Adrenal gland (tissue), 12 donors: ENCODE data around the gene RAB34. TPM values are rescaled to one million over a fixed set of nuclear protein-coding genes. Genes with fewer than 3 reads are reported as not detected.

Experiments used
- DNase-seq, 7 donors: peaks; one replicate each; pipeline ENCODE4 v3.0.0-alpha.2; 2019 to 2020
- H3K27ac ChIP-seq, 5 donors: fragments of 200-600 bp; sonication (generic) in 4 of 5; 1 replicate in 3 of 5; 2 replicates in 2 of 5; pipeline versions ENCODE4 v1.5.1 to v1.8.0; 2016 to 2020; ENCODE audit warnings: mild to moderate bottlenecking in 1 of 5
- H3K27me3 ChIP-seq: fragments of 200-600 bp; 2 replicates; pipeline ENCODE4 v1.8.0; 2021
- H3K36me3 ChIP-seq, 2 donors: fragments of 200-600 bp; replicated peaks in 1 of 2; 1 replicate in 1 of 2; 2 replicates in 1 of 2; pipeline versions ENCODE4 v1.5.1 to v1.8.0; 2018 to 2022
- H3K4me1 ChIP-seq, 2 donors: fragments of 200-600 bp; replicated peaks in 1 of 2; 1 replicate in 1 of 2; 2 replicates in 1 of 2; pipeline versions ENCODE4 v1.5.1 to v1.8.0; 2018 to 2021
- H3K4me3 ChIP-seq, 4 donors: fragments of 200-600 bp; sonication (generic) in 3 of 4; one replicate each; pipeline ENCODE4 v1.5.1; 2016 to 2018
- H3K9me3 ChIP-seq, 3 donors: fragments of 200-600 bp; sonication (generic) in 1 of 3; replicated peaks in 1 of 3; 1 replicate in 2 of 3; 2 replicates in 1 of 3; pipeline versions ENCODE4 v1.5.1 to v1.8.0; 2016 to 2021
- POLR2A ChIP-seq, 2 donors: fragments of 450-650 bp; IDR thresholded peaks; one replicate each; pipeline ENCODE4 v1.6.1; 2017; ENCODE audit warnings: antibody characterized with exemption in 2 of 2, mild to moderate bottlenecking in 2 of 2, moderate library complexity in 1 of 2
- WGBS, 4 donors: extraction: QIAGEN DNeasy Blood & Tissue Kit in 2 of 4; methylation state at CpG; one replicate each; pipeline versions ENCODE4 v1.1.5 to v1.1.7; 2013 to 2017; 5-methylcytosine and 5-hydroxymethylcytosine counted together
- intact Hi-C, 2 donors: fragments of 100-400 bp; cut with DNase I; formaldehyde crosslinking; loops; one replicate each; pipeline versions ENCODE4 v1.14.1 to v1.15.0; 2022 to 2023
- polyA plus RNA-seq, 3 donors: library from polyadenylated mRNA; stranded (reverse); fragments of 200-250 nt in 2 of 3; fragments of 350-450 nt in 1 of 3; fragmentation: Illumina TruSeq in 1 of 3; extraction: RNeasy Lipid Tissue Mini Kit (QIAGEN cat#74804) in 1 of 3; gene quantifications; one replicate each; pipeline ENCODE4 v1.2.3, GENCODE V29; 2013 to 2014
- total RNA-seq, 9 donors: library from RNA; depleted of rRNA in 4 of 9; stranded (reverse); fragments of >200 nt in 4 of 9; fragments of 120-200 nt in 1 of 9; fragmentation: NEBNext Ultra II Directional in 1 of 9; extraction: Animal tissue kit (Norgen Biotek cat#: 25700) in 1 of 9; gene quantifications; one replicate each; pipeline versions ENCODE4 v1.1.0 to v1.2.4, GENCODE V29; 2013 to 2023
- TF ChIP-seq, protein P1 (sequence below), 6 experiments: fragments of 450-650 bp in 4 of 6; fragments of 200-600 bp in 2 of 6; sonication (generic) in 1 of 6; IDR thresholded peaks; 1 replicate in 5 of 6; 2 replicates in 1 of 6; pipeline versions ENCODE4 v1.5.1 to v1.8.0; 2016 to 2021; ENCODE audit warnings: antibody characterized with exemption in 6 of 6, mild to moderate bottlenecking in 2 of 6, moderate library complexity in 1 of 6
- donor health status: healthy with polysubstance abuse.
- donor health status: Bipolar disorder and iron deficiency.
- donor health status: DM: yes; HTN: yes; CAD: no.
- donor health status: DM: no; HTN: no; CAD: no.
- donor health status: DM: no; HTN: no; CAD: no.
- donor health status: DM: yes; HTN: yes; CAD: no.

The RAB34 gene
- total and polyA plus RNA-seq, 12 donors: 111 to 332 (median 146) TPM

DNA sequence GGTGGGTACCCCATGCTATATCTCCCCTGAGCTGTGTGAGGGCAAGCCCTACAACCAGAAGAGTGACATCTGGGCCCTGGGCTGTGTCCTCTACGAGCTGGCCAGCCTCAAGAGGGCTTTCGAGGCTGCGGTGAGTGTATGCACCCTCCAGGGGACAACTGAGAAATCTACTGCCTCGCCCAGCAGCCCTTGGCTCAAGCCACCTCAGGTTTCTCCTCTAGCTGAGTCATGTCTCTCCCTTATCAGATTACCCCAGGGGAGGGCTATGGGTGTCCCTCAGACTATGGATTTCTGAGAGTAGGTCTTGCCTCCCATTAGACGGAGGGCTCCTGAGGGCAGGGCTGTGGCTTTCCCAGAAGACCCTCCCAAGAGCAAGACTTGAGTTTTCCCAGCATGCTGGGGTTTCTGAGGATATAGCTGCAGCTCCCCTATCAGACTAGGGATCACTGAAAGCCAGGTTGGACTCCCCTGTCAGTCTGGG is 17.6 kb upstream of the RAB34 start:
- Histone ChIP-seq H3K27ac (no peak overlapping the region), H3K4me1 (no peaks in the 10 kb centered on the region), H3K4me3 (no peak overlapping the region), H3K9me3 (no peaks in the 10 kb centered on the region), H3K36me3 (no peaks in the 10 kb centered on the region), H3K27me3 (no peaks in the 10 kb centered on the region)
- no peak for TF ChIP-seq POLR2A (IDR thresholded peaks at IDR 0.05)
- TF ChIP-seq, protein P1, sequence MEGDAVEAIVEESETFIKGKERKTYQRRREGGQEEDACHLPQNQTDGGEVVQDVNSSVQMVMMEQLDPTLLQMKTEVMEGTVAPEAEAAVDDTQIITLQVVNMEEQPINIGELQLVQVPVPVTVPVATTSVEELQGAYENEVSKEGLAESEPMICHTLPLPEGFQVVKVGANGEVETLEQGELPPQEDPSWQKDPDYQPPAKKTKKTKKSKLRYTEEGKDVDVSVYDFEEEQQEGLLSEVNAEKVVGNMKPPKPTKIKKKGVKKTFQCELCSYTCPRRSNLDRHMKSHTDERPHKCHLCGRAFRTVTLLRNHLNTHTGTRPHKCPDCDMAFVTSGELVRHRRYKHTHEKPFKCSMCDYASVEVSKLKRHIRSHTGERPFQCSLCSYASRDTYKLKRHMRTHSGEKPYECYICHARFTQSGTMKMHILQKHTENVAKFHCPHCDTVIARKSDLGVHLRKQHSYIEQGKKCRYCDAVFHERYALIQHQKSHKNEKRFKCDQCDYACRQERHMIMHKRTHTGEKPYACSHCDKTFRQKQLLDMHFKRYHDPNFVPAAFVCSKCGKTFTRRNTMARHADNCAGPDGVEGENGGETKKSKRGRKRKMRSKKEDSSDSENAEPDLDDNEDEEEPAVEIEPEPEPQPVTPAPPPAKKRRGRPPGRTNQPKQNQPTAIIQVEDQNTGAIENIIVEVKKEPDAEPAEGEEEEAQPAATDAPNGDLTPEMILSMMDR (IDR thresholded peaks at IDR 0.05): no peak
- no peak for DNase-seq
- intact Hi-C loops: no loop called here
- WGBS, 4 donors: 60 to 85% (median 71%) methylated on average over 4 to 5 of the region's 5 CpGs

DNA sequence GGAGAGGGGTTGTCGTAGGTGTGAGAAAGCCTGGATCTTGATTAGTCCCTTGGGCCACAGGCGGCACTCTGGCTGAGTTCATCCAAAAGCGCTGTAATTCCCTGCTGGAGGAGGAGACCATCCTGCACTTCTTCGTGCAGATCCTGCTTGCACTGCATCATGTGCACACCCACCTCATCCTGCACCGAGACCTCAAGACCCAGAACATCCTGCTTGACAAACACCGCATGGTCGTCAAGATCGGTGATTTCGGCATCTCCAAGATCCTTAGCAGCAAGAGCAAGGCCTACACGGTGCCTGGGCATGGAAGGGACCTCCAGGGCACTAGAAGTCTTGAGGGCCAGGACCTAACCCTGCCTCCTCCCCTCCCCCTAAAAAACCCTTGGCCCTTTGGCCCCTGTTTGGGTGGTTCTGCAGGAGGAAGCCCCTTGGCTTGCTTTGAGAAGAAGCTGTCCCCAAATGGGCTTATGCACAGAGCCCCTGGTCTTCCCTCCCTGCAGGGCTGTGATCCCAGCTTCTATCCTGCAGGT is 17.1 kb upstream of the RAB34 start:
- H3K36me3 ChIP-seq: no peaks in the 10 kb centered on the region
- no peaks in the 10 kb centered on the region for H3K4me1 ChIP-seq
- H3K9me3 ChIP-seq: no peaks in the 10 kb centered on the region
- intact Hi-C loops: no loop called here
- no peak overlapping the region for H3K4me3 ChIP-seq
- TF ChIP-seq, protein P1 (IDR thresholded peaks at IDR 0.05): no peak
- TF ChIP-seq POLR2A (IDR thresholded peaks at IDR 0.05): no peak
- H3K27me3 ChIP-seq: no peaks in the 10 kb centered on the region
- DNase-seq: no peak
- H3K27ac ChIP-seq: no peak overlapping the region
- WGBS, 4 donors: 89 to 99% (median 92%) methylated on average over 6 to 10 of the region's 10 CpGs

- WGBS, 4 donors: 84 to 88% (median 85%) methylated on average over 1 of the region's 1 CpG
- no peaks in the 10 kb centered on the region for H3K36me3 ChIP-seq
- no peak overlapping the region for H3K27ac ChIP-seq
- no peaks in the 10 kb centered on the region for H3K4me1 ChIP-seq
- H3K9me3 ChIP-seq: no peaks in the 10 kb centered on the region
- H3K27me3 ChIP-seq: no peaks in the 10 kb centered on the region
- intact Hi-C loops: no loop called here
- TF ChIP-seq, protein P1 (IDR thresholded peaks at IDR 0.05): no peak
- TF ChIP-seq POLR2A (IDR thresholded peaks at IDR 0.05): no peak
- no peak for DNase-seq
- no peak overlapping the region for H3K4me3 ChIP-seq
Observed at GRCh38 chr17:28733346-28733745, 15.7 kb upstream of the RAB34 start.

DNA sequence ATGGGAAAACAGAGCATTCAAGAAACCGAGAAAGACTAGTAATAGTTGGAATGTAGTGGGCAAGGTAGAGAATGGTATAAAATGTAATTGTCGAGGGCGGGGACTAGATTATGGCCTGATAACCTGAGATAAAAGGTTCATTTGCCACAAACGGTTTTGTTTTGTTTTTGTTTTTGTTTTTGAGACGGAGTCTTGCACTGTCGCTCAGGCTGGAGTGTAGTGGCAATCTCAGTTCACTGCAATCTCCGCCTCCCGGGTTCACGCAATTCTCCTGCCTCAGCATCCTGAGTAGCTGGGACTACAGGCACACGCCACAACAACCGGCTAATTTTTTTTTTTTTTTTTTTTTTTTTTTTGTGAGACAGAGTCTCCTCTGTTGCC is 12.3 kb upstream of the RAB34 start:
- intact Hi-C loops: loop anchor here in 1 of 2 donors (2.0 kb wide), 1 partner anchor 17 kb away; no protein-coding TSS in a partner anchor
- Histone ChIP-seq H3K27me3 (no peaks in the 10 kb centered on the region), H3K36me3 (no peaks in the 10 kb centered on the region), H3K4me1 (peaks cover 15 to 27% of the 10 kb centered on the region in 2 donors), H3K9me3 (no peaks in the 10 kb centered on the region), H3K4me3 (no peak overlapping the region), H3K27ac (no peak overlapping the region)
- TF ChIP-seq, protein P1 (IDR thresholded peaks at IDR 0.05): no peak
- TF ChIP-seq POLR2A (IDR thresholded peaks at IDR 0.05): no peak
- WGBS, 4 donors: 86 to 90% (median 87%) methylated on average over 11 of the region's 11 CpGs
- DNase-seq: no peak
